ENCODE results near the gene POLR3K.
"Not testable (repeated sequence)": the region's sequence is repeated elsewhere in the genome, so short reads cannot be mapped to it uniquely, and the experiment has no call there.

Gene POLR3K

DNA sequence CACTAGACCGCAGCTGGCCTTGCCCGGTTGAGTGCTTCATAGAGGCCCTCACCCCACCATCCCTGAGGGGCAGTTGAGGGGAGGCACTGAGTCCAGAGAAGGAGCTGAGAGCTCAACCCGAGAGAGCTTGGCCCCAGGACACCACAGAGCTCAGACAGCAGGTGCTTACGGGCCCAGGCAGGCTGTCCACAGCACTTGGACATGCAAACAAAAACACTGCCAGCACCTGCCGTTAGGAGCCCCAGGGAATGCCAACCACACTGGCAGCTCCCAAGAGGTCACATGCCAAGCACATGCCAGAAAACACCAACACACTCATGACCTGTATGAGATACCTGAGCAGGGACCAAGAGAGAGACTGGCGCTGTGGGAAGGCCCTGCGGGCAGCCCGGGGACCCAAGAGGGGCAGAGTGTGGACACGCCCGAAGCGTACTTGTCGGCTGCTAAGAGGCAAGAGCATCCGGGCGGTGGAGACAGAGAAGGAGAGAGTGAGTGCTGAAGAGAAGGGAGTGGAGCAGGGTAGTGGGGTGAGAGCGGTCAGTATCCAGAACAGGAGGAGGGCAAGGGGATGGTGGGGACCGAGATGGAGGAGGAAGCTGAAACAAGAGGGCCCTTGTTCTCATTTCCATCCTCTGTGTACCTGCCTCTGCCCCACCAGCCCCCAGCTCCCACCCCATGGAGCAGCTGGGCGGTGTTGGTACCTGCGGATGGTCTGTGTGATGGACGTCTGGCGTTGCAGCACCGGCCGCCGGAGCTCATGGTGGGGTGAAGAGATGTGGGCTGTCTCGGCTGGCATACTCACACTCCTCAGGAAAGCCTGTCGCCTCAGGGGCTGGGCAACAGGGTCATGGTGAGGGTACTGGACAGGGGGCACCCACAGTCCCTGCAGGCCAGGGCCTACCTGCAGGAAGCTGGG is 10.8 kb upstream of the POLR3K start:
- DNase-seq, result no peak

DNA sequence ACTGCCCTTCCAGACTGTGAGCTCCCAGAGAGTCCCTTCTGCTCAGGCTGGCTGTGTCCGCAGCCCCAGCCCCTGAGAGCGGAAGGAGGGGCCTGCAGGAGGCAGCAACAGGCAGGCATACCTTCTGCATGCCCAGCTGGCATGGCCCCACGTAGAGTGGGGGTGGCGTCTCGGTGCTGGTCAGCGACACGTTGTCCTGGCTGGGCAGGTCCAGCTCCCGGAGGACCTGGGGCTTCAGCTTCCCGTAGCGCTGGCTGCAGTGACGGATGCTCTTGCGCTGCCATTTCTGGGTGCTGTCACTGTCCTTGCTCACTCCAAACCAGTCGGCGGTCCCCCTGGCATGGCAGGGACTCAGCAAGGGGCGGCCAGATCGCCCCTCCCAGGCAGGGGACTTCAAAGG is 10.1 kb upstream of the POLR3K start:
- DNase-seq, result no peak

DNA sequence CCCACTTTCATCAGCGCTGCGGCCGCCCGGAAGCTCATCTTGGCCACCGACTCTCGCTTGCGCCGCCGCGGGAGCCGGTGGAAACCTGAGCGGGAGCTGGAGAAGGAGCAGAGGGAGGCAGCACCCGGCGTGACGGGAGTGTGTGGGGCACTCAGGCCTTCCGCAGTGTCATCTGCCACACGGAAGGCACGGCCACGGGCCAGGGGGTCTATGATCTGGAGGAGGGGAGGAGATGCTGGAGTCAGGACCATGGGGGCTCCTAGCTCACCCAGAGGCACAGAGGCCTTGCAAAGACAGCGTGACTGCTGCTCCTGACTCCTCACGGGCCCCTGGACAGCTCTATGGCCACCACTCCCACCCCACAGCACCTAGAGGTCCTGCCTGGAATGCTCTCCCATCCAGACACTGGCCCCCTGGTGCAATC is 9.6 kb upstream of the POLR3K start:
- DNase-seq, result no peak

DNA sequence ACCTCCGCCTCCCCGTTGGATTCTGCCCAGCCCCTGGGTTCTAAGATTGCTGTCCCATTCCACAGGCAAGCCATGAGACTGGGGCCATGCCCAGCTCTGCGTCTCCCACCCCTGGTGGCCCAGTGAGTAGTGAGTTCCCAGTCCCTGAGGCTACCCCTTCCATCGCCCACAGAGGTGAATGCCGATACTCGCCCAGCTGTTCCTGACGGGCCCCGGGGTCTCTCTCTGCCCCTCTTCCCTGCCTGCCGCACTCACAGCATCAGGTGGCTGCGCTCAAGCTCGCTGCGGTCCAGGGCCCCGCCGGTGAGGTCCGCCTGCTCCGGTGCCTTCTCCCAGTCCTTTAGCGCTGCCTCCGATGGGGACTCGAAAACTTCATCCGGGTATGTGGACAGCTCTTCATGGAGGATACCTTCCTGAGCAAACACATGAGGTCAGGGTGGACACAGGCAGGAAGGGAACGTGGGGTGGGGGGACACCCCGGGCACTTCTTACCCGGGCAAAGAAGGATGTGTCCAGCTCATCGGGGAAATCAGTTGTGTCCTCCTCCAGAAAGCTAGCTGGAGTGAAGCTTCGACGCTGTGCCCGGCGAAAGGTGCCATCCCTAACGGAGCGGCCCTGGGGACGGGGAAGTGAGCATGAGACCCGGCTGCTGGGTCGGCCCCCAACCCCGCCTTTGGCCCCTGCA is 9.0 kb upstream of the POLR3K start:
- DNase-seq, result no peak

DNA sequence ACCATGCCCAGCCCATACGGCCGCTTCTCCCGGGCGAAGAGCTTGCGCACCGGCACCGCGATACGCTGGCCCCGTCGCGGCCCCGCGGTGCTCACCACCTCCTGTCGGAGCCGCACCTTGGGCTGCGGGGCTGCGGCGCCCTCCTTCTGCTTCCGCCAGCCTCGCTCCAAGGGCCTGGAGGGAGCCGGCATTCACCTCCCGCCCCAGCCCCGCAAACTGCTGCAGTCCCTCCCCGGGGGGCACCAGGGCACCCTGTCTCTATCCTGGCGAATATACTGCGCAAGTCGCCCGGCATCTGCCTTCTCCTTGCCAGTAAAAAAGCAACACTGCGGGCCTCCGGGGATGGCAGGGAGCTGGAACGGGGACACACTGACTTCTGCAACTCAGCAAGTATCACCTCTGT is 8.5 kb upstream of the POLR3K start:
- no peak for DNase-seq

DNA sequence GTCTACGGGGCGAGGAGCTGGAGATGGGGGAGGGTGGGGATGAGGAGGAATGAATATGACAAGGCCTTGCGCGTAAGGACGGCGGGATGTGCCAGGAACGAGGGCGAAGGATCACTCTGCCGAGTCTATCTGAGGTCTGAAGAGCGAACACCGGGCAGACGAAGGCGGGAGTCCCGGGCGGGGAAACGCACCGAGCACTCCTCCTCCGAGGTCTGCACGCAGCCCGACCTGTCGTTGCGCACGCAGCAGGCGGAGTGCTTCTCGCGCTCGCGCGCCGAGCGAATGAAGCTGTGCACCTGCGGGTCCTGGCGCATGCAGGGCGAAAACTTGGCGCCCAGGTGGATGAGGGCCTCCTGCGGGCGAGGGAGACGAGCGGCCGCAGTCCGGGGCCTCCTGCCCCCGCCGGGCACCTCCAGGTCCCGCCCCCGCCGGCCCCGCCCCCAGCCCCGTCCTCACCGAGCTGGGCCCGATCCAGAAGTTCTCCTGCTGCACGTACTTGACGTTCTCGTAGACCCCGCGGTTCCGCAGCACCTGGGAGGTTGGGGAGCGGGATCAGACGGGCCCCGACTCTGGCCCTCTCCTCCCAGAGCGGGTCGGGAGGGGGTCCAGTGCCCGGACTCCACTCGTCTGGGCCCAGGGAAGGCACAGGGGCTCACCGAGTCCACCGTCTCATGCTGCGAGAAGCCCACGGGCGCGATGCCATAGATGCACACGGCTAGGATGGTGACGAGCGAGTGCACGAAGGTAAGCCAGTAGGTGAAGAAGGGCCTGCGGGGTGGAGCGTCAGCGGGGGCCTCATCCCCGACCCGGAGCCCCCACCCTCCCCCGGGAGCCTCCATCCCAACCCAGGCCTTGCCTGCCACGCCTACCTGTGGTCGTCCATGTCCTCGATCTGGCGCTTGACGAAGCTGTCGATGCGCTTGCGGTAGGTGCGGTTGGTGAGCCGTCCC is 7.8 kb upstream of the POLR3K start:
- no peak for DNase-seq

DNA sequence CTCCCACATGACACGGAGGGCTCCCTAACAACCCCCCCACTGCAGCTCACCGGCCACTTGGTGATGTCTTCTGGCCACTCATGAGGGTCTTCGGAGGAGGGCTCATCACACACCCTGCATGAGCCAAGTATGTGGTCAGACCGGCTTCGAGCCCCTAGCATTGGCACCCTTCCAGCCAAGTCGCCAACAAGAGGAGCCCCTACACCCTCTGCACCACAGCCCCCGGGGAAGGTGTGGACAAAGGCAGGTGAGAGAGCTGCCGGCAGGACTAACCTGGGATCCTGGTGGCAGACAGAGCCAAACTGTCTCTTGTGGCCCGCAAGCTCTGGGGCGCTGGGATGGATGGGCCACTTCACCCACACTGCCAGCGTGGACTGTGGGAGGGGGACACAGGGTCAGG is 6.8 kb upstream of the POLR3K start:
- no peak for DNase-seq

DNA sequence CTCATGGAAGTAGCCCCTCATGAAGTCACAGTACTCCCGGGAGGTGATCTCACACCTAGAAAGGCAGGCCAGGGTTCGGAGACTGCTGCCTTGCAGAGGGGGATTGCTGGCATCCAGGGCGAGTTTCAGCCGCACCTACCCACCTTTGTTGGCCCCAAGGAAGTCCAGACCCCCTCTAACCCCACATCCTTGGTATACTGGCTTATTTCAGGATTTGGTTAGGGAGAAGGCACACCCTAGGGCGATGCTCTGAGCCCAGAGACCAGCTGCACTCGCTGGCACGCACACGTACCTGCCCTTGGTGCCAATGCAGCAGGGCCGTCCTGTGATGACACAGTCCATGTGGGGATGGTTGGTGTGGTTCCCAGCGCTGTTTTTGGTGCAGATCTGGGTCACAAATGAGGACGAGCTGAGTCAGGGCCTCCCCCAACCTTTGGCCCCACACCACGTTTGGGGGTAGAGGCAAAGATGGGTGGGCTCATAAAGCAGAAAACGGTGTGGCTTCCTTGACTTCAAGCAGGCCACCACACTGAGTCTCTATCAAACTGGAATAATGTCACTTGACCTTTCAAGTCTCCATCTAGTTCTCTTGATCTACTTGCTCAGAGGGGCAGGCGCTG is 6.1 kb upstream of the POLR3K start:
- DNase-seq, result no peak

DNA sequence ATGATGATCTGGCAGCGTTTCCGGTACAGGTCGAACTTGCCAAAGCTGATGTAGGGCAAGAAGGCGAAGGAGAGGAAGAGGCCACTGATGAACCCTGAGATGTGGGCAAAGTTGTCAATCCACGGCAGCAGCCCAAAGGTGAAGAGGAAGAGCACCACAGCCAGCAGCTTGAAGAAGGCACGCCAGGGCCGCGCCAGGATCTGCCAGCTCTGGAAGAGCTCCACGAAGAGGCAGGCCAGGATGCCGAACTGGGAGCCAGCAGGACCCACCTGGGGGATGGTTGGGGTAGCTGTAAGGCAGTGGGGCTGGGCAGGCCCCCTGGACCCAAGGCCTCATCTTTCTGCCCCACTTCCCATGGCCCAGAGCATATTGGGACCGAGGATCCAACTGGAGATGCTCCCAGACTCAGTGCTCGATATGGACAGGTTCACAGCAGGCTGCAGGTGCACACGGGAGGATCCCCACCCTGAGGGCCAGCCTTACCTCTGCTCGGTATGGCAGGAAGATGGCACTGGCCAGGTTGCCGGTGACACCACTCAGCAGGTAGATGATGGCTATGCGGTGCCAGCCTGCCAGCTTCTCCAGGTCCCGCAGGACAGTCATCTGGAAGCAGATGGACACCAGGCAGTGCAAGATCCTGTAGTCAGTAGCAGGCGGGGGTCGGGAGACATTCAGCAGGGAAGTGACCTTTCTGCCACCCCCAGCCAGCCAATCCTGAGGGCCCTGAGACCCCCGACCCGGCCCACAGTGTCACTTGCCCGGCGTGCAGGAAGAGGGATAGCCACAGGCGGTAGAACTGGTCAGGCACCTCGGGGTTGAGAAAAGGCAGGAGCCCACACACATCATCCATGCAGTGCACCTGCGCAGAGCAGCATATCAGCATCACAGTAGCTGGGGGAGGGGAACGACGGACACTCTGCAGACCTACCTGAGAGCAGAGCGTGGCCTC is 5.4 kb upstream of the POLR3K start:
- DNase-seq, result no peak

DNA sequence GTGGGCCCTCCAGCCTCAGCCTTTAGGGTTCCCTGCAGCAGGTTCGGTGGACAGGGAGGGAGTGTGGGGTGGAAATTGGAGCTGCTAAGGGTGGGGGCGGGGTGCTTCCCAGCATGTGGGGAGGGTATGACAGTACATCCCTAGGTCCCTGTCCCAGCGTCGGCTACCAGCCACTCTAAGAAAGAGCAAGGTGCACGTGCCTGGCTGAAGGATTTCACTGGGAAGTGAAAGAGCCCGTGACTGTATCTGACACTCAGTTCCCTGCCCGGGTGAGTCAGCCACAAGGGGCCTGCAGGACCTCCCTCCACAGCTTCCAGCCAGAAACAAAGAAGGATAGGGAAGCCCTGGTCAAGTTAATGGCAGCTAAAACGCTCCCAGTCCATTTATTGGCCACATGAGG is 4.3 kb upstream of the POLR3K start:
- DNase-seq, result no peak

DNA sequence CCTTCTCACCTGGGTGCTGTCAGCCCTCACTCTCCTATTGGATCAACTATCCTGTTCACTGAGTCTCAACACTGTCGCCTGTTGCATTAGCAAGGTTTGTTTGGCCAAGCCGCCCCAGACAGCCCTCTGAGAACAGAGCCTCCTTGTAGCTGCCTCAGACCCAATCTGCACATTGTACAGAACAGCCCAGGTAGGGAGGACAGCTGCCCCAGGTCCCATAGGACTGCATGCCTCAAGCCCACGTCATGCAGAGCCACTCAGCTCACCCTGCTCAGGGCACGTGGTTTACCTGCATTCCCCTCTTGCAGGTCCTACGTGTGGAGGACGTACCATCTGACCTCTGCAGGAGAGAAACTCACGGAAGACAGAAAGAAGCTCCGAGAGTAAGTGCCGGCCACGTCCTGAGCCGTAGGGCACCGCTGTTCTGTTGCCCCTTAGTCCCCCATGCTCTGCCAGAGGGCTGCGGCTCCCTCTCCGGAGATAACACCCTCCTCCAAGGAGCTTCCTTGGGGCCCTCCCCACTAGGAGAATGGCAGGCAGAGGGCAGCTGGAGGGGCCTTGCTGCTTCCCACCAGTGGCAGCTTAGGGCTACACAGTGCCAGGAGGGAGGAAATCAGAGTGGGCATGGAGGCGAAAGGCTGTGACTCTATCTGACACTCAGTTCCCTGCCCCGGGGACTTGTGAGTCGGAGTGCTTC is 3.0 kb upstream of the POLR3K start:
- DNase-seq, result no peak

DNA sequence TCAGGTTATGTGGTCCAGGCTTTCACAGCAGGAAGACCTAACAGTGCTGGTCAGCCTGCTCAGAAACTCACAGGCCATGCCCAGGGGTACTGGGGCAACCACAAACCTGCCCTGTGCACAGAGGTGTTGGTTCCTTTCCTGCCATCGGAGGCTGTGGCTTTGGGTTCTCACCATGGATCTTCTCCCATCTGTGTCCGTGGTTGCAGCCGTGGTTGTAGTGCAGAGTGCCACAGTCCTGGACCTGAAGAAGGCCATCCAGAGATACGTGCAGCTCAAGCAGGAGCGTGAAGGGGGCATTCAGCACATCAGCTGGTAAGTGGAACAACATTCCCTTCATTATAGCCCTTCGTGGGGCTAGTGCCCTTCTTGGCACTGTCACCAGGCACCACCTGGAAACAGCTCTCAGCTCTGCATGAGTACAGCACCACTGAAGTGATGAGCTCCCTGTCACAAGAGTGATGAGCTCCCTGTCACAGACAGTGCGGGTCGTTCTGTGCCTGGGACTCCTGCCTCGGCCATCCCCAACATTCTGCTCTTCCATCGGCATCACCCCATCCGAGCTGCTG is 2.2 kb upstream of the POLR3K start:
- no peak for DNase-seq

DNA sequence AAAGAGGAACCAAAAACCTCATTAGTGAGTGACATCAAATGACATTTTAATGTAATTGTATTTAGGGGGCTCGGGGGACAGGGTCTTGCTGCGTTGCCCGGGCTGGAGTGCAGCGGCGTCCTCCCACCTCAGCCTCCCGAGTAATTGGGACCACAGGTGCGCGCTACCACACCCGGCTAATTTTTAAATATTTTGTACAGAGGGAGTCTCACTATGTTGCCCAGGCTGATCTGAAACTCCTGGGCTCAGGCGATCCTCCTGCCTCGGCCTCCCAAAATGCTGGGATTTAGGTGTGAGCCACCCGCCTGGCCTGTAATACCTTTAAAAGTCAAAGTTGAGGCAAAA is 801 bp upstream of the POLR3K start:
- no peak for DNase-seq

DNA sequence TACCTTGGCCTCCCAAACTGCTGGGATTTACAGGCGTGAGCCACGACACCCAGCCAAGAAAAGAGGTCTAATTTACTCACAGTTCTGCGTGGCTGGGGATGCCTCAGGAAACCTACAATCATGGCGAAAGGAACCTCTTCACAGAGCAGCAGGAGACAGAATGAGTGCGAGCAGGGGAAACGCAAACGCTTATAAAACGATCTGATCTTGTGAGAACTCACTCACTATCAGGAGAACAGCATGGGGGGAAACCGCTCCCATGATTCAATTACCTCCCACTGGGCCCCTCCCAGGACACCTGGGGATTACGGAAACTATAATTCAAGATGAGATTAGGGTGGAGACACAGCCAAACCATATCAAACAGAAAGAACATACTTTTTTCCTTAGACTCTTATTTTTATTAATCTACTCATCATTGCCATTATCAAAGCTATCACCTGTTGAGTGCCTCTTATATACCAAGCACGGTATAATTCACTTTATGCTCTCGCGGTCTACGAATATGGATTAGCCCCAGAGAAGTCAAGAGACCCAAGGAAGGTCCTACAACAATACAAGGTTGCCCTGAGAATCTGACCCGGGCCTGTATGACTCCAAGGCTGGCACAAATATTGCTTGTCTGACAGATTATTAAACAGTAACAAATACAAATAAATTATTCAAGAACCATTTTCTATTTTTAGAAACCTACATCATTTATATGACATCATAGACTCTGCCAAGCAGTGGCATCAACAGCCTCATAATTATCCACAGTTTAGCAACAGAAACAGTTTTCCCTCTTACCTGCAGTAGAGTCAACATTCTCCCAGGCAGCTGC is 2.4 kb downstream of the POLR3K start:
- DNase-seq, result no peak

DNA sequence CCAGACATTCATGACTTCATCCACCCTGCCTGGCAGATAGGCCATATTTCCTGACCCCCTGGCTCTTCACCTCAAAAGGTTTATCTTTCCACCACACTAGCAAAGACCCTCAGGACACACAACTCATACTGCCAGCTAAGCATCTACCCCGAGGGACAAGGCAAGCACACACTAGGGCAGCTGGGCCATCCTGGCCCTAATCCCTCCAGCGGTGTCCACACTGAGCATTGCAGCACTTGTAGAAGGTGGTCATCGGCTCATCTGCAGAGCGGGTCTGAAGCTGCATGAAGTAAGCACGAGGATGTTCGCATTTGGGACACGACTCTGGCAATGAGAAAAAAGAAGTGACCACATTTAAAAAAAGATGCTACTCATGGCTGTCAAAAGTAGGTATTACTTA is 6.2 kb downstream of the POLR3K start:
- DNase-seq, result no peak

DNA sequence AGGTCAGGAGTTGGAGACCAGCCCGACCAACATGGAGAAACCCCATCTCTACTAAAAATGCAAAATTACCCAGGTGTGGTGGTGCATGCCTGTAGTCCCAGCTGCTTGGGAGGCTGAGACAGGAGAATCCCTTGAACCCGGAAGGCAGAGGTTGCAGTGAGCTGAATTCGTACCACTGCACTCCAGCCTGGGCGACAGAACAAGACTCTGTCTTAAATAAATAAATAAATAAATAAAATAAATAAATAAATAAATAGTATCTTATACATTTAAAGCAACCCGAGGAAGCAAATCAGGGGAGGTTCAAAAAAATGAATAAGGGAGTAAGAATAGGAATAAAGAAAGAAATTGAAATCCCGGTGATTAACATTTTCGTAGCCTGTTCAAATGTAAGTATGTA is 6.9 kb downstream of the POLR3K start:
- not testable (repeated sequence) for DNase-seq

DNA sequence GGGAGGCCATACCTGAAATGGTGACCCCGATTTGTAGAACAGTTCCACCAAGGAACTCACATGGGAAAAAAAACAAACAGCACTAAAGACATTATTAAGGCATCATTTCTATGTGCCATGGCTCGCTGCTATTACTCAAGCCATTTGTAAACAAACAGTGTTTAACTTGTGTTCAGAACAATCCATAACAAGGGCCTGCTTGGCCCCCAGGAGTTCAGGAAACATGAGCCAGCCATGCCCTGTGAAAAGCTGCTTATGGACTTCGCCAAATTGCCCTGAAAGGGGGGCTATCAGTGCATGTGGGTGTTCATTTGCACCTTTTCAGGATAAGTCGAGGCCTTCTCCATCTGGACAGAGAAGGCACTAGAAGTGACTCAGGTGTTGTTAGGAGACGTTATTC is 8.0 kb downstream of the POLR3K start:
- no peak for DNase-seq

DNA sequence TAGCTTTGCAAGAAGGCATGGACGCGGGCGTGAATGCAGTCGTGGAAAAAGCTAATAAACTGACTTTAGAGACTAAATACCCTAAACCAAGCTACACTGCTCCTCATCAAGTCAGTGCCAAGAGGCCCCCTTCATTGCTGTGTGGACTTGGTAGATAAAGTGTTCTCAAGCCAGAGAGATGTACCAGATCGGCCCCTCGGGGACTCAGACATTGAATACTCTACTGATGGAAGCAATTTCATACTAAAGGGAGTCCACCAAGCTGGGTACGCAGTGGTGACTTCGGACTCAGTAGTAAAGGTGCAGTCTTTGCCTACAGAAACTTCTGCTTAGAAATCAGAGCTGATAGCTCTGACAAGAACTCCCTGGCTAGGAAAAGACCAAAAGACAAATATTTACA is 8.8 kb downstream of the POLR3K start:
- DNase-seq, result no peak

DNA sequence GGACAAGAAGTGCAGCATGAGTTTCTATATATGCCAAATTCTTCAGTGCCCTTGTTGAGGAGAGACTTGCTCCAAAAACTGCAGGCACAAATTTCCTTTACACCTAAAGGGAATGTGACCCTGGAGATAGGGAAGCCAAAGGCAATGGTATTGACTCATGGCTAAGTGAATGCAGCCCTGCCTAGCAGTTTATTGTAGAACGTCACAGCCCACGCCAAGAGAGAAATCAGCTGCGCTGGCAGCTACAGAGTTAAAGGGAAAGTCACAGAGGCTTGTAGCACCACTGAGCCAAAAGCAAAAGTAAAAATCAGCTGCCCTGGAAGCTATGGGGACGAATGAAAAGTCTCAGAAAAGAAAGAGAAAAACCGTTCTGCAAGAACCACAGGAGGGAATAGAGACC is 10.1 kb downstream of the POLR3K start:
- DNase-seq, result no peak

DNA sequence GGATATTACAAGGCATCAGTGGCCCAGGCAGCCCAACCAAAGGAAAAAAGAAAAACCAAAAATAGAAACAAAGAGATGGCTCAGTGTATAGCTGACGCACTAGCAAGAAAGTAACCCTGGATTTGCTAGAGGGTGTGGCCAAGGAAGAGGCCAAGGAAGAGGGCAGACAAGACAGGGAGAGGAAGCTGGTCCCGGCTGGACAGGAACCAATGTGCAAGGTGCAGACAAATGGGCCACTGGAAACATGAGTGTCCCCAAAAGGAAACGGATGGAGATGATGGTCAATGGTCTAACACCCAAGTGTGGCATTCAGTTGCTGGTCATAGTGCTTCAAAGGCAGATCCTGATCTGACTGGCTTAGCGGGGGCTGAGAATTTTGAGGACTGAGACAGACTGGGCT is 10.7 kb downstream of the POLR3K start:
- no peak for DNase-seq
